GM21786 (cell line): ENCODE results near the gene EPHA1.

Experiments used
- ATAC-seq: cut with Tn5 transposase; IDR thresholded peaks from one replicate; pipeline ENCODE4 v1.9.1; 2021; ENCODE audit not compliant: unreplicated experiment

EPHA1 gene

DNA sequence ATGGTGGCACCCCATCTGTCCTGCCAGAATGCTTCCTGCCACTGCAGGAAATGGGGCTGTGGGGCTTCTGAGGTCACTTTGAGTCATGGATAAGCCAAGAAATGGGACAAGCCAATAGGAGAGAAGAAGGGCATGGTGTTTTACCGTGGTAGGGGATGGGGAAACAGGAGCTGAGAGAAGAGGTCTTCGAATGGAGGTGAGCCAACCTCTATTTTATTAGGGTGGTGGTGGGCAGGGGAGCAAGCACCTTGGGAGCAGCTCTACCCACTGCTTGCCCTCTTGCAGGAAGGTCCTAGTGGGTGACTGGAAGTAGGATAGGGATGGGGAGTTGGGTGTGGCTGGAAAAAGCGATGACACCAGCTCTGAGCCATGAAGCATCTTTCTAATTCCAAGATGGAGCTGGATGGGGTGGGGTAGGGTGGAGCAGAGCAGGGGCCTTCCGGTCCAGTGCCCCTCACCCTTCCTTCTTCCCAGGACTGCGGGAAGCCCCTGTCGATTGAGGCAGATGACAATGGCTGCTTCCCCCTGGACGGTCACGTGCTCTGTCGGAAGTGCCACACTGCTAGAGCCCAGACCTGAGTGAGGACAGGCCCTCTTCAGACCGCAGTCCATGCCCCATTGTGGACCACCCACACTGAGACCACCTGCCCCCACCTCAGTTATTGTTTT is 18.4 kb downstream of the EPHA1 start:
- no peak for ATAC-seq

DNA sequence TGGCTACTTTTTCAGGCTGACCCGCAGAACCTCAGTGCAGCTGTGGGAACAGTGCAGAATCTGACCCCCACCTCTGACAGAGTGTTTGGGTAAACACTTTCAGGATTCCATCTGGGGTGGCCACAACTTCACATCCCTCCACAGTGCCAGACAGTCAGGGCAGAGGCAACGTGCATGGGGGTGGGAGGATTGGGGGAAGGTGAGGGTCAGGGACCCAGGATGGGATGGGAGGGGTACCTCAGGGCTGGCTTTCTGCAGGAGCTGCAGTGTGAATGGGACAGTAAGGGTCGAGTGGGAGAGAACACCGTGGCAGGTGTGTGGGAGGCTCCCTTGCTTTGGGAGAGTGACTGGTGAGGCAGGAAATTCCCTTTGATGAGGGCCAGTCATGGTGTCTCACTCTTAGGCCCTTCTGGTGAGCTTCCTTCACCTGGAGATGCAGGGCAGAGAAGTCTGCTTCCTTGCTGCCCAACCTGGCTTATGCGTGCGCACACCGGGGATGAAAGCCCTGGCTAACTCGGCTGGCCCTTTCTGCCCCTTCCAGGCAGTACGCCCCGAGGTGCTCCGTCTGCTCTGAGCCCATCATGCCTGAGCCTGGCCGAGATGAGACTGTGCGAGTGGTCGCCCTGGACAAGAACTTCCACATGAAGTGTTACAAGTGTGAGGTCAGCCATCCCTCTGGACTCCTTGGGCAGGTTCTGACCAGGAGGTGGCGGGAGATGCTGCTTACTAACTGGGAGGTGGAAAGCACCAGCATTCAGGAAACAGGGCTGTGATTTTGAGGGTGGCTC is 19.1 kb downstream of the EPHA1 start:
- ATAC-seq = no peak

DNA sequence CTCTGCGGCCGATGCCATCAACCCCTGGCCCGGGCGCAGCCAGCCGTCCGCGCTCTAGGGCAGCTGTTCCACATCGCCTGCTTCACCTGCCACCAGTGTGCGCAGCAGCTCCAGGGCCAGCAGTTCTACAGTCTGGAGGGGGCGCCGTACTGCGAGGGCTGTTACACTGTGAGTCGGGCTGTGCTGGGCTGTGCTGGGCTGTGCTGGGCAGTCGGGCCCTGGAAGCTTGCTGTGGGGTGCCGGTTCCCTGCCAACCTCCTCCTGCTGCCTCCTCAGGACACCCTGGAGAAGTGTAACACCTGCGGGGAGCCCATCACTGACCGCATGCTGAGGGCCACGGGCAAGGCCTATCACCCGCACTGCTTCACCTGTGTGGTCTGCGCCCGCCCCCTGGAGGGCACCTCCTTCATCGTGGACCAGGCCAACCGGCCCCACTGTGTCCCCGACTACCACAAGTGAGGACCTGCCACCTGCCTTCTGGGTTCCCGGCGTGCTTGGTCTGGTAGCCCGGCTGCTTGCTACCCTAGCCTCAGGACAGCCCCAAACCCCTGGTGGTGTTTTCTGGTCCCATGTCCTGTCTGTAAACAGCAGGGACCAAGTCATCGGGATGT is 20.1 kb downstream of the EPHA1 start:
- ATAC-seq = no peak

DNA sequence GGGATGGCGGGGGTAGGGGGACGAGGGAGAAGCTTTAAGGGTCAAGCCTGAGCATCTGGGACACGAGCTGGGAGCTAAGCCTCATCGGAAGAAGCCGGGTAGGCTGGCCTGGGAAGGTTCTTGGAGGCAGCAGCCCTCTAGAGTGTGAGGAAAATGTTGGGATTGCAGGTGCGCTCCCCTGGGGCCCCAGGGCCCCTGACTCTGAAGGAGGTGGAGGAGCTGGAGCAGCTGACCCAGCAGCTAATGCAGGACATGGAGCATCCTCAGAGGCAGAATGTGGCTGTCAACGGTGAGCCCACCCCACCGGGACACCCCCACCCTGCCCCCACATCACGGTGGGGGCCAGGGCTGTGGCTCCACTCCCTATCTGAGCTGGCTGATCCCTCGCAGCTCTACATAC is 20.6 kb downstream of the EPHA1 start:
- ATAC-seq = no peak

DNA sequence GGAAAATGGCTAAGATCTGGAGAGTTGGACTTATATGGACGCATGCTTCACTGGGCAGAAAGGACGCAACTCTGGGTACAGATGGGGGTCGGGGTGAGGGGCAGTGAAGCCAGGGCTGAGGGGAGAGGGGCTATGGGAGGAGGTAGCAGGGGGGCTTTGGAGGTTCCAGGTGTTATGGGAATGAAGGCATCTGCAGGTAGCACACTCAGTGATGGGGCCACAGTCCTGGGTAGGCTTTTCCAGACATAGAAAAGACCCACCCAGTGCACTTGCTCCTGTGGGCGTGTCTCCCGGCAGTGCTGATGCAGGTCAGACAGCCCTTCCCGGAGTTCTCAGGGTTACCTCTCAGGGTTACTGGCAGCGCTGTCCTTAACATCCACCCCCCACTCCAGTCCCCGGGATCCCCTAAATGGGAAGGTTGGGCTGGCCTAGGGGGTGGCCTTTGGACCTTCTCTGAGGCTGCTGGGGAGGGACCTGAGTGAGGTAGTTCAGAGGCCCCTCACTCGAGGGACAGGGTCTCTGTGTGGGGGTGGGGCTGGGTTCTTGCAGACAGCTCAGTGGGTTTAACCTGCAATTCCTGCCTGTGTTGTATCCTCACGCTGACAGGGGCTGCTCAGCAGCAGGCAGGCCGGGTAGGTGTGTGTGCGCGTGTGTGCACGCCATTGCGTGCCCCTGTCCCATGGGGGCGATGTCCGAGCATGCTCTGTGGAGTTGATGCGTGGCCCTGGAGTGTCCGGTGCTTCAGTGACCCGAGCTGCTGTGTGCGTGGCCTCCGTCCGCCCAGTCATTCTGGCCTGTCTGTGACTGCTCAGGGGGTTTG is 21.3 kb downstream of the EPHA1 start:
- ATAC-seq = no peak

DNA sequence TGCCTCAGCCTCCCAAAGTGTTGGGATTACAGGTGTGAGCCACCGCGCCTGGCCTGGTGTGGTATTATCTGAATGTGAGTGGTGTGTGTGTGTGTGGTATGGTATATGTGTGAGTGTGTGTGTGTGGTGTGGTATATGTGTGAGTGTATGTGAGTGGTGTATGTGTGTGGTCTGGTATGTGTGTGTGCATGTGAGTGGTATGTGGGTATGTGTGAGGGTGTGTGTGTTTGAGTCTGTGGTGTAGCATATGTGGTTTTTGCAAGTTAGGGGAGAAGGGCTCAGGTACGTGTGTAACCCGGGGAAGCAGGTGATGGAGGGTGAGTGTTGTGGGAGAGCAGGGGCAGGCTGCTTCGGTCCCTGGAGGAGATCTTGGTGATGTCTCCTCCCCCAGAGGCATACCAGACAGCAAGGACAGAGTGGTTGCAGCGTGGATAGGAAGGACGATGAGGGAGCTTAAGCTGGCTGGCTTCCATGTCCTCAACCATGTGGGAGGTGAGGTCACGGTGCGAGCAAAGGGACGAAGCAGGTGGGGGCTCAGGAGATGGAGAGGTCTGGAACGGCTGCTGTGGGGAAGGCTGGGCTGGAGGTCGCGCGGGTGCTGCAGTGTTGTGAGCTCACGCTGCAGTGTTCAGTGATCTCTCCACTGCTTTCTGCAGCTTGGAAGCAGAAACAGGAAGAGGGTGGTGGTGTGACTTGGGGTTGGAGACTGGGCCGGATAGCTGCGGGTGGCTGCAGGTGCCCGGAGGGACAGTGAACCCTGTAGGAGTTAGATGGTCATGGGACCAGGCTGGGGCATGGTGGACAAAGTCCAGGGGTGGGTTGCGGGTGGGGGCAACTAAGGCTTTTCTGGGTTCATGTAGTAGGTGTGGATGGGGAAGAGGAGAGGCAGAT is 22.5 kb downstream of the EPHA1 start:
- ATAC-seq = peak; percentile 47

DNA sequence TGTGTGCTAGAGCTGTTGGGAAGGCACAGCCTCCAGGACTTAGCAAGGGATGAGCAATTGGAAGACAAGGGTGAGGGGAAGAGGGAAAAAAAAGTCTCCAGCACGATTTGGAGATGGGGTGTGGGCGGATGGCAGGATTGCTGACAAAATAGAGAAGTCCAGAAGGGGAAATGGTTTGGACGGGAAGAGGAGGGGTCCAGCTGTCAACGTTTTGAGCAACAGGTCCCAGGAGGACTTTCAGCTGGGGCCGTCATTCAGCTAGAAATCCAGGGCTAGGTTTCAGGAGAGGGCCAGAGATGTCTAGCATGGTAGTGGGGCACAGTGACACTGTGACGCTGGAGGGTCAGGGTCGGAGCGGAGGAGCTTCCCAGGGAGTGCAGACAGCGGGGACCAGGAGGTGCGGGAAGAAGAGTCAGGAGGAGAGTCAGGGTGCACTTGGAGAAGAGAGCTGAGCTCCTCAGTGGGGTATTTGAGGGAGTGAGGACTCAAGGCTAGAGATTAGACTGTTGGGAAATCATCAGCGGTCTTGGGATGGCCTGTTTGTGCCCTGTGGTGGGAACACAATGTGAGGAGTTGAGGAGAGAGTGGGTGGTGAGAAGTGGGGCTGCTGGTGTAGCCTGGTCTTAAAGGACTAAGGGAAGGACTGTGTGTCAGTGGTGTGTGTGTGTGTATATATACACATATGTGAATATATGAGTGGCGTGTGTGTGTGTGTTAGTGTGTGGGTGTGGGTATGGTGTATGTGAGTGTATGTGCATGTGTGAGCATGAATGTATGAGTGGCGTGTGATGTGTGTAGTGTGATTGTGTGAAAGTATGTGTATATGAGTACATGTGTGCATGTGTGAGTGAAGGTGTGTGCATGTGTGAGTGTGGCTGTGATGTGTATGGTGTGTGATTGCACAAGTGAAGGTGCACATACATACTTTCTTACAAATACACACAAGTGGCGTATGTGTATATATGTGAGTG is 23.7 kb downstream of the EPHA1 start:
- ATAC-seq = no peak

DNA sequence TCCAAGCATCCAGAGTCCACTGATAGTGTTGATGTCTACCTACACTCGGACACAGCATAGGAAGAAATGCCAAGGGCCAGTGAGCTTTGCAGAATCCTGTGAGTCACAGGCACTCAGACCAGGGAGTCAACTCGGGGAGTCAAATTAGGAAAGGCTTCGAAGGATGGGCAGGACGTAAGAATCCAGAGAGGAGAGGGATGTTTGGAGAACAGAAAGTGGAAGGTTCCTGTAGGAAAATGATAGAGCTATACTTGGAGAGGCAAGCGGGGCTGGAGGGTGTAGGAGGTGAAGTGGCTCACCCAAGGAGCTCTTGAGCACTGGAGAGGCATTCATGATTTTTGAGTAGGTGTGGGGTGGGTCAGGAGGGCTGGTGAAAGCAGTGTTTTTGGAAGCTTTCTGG is 24.5 kb downstream of the EPHA1 start:
- ATAC-seq = no peak

DNA sequence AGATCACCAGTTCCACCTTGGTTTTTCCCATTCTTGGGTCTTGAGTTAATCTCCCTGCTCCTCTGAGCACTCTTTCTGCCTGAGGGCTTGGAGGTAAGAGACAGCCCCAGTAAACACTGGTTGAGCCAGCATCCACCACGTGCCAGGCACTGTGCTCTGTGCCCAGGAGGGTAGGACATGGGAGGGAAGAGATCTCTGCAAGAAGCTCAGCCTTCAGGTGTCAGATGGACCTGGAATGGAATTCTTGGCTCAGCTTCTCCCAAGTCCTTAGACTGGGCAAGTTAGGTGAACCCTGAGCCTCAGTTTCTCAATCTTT is 25.1 kb downstream of the EPHA1 start:
- ATAC-seq = no peak

DNA sequence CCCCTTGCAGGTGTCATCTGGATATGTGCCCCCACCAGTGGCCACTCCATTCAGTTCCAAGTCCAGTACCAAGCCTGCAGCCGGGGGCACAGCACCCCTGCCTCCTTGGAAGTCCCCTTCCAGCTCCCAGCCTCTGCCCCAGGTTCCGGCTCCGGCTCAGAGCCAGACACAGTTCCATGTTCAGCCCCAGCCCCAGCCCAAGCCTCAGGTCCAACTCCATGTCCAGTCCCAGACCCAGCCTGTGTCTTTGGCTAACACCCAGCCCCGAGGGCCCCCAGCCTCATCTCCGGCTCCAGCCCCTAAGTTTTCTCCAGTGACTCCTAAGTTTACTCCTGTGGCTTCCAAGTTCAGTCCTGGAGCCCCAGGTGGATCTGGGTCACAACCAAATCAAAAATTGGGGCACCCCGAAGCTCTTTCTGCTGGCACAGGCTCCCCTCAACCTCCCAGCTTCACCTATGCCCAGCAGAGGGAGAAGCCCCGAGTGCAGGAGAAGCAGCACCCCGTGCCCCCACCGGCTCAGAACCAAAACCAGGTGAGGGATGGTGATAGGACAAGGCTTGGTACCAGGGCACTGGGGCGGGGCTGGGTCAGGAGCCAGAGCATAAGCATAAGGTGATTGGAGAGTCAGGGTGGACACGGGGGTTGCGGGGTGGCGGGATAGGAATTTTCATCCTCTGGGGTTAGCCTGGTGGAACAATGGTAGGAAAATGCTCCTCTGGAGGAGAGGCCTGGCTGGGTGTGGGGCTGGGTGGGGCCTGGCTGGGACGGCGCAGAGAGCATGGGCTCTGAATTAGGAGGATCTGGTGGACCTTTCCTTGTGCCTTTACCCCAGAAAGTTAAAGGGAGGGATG is 25.6 kb downstream of the EPHA1 start:
- ATAC-seq = no peak

DNA sequence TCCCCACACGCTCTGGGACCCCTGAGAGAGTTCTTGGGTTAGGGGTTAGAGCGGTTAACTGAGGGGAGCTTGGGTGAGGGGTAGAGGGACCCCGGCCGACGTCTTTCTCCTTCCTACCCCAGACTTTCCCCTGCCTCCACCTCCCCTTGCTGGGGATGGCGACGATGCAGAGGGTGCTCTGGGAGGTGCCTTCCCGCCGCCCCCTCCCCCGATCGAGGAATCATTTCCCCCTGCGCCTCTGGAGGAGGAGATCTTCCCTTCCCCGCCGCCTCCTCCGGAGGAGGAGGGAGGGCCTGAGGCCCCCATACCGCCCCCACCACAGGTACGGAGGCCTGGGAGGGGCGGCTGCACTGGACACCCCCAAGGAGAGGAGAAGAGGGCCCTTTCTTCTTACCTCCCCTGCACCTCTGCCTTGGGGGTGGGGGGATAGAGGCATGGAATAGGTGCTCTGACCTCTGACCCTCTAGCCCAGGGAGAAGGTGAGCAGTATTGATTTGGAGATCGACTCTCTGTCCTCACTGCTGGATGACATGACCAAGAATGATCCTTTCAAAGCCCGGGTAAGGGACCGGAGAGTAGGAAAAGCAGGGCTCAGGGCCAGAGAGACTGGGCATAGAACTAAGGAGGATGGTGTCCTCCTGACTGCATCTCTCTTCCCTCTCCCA is 26.4 kb downstream of the EPHA1 start:
- no peak for ATAC-seq

DNA sequence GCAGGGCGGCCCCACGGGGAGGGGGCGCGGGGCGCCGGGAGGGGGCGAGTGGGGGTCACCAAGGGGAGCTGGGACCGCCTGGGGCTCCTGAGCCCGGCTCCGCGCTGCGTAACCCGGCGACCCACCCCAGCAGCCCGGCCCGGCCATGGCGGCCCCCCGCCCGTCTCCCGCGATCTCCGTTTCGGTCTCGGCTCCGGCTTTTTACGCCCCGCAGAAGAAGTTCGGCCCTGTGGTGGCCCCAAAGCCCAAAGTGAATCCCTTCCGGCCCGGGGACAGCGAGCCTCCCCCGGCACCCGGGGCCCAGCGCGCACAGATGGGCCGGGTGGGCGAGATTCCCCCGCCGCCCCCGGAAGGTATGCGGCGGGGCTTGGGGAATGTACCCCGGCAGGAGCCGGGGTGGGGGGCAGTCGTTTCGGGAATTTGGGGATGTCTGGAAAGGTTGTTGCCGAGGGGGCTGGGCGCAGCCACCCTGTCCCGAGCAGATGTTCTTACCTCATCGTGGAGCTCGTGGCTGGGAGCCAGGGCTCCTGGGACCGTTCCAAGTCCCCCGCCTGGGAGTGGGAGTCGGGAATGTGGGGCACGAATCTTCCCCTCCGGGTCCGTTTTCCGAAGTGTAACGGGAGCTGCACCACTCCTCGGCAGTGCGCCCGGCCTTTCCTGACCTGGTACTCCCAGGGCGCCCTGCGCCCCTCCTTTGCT is 27.1 kb downstream of the EPHA1 start:
- ATAC-seq = peak; percentile 7

DNA sequence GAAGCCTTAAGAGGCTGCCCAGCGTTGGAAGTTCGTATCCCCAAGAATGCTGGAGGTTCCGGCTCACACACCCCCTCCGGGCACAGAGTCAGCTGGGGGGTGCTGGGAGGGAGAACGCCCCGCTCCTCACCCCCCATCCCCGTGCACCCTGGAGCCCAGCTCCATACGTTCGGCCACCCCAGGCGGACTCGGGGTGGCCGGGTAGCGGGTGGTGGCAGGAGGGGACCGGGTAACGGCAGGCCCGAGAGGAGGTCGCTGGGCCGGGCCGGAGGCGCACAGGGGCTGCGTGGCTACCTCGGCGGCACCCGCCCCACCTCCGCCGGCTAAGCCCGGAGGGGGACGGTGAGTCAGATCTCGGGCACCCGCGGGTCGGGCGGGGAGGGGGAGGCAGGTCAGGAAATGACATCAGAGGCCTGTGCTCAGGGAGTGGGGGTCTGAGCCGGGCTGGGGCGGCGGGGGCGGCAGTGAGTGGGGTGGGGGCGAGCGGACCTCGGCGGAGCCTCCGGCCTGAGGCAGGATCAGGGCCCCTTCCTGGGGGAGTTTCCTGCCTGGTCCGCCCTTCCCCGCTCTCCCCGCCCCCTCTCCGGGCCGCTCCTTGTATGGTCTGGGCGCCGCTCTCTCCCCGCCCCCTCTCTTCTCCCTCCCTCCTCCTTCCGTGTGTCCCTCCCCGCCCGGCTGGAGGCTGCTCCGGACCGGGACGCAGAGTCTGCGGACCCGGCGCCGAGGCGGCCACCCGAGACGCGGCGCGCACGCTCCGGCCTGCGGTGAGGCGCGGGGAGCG is 27.8 kb downstream of the EPHA1 start, which contains the start of gene ZYX:
ZYX (plus strand) TSS at position 700 of the 781 bp plus-strand sequence. CDS start 227 bp downstream, outside the sequence.
- peak; percentile 71 for ATAC-seq

DNA sequence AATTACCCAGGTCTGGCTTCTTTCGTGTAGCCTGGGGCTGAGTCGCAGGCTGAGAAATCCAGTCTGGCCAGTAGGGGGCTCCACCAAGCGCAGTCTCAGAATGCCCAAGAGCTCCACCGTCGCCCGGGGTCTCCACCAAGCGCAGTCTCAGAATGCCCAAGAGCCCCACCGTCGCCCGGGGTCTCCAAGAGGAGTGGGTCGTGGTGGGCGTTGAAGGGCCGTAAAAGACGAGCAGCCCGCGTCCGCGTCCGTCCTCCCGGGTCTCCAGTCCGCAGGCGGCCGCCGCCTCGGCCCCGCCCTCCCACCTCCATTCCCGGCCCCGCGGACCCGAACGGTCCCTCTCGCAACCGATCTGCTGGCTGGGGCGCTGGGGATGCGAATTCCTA is 28.4 kb downstream of the EPHA1 start:
- ATAC-seq = peak; percentile 56

DNA sequence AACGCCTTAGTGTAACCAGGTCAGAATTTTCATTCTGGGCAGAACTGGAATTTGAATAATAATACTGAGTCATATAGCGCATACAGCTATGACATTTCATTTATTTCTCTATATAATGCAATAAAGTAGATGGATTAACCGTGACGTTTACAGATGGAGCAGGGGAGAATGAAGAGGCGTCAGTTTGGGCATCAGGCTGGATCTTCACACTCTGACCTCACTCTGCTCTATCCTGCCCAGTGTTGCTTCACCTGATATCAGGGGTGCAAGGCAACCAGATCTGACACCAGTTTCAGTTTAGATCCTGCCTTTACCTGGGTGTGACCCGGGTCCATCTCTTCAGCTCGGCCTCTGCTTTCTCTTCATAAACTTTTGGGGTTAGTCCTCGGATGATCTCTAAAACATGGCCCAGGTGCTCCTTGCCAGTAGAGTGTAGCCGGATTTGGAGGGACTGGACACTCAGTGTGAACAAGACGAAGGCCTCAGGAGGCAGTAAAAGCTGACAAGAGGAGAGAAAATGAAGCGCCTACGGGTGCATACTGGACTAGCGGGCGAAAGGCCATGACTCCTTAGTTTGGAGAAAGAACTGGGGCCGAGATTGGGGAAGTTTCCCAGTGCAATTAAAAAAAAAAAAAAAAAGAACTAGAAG is 28.9 kb downstream of the EPHA1 start:
- peak; percentile 4 for ATAC-seq

DNA sequence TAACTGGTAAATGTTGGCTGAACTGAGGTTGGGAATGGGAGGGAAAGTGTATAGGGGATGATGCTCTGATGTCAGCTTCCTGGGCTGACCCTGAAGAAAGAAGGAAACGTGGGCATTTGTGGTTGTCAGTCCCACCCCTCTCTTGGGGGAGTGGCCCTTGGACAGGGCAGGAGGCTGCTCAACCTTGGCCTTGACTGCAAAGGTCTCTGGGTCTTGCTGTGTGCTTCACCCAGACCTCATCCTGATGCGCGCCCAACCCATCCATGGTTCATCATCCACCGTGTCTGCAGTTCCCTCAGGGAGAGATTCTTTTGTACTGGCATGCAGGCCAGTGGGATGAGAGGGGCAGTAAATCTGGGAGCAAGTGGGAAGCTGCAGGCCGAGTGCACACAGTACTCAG is 32.3 kb downstream of the EPHA1 start:
- ATAC-seq = no peak
